HUES64 (cell line): ENCODE measurements around the gene MTTP.
A peak's percentile ranks its signal among the peaks of the same experiment; 100 is the strongest.

Experiments
- H3K27ac ChIP-seq: 2 replicates; pipeline ENCODE4 v1.7.0; 2013; ENCODE audit warnings: low read depth, low read length, inconsistent platforms
- H3K27me3 ChIP-seq: 2 replicates; pipeline ENCODE4 v1.6.1; 2013; ENCODE audit warnings: mild to moderate bottlenecking, low read length; ENCODE audit not compliant: insufficient read depth
- H3K36me3 ChIP-seq: 2 replicates; pipeline ENCODE4 v1.6.1; 2013; ENCODE audit warnings: mild to moderate bottlenecking, low read length; ENCODE audit not compliant: insufficient read depth
- H3K4me1 ChIP-seq: 2 replicates; pipeline ENCODE4 v1.6.1; 2013; ENCODE audit warnings: mild to moderate bottlenecking, low read length, moderate library complexity; ENCODE audit not compliant: insufficient read depth
- H3K4me3 ChIP-seq: 2 replicates; pipeline ENCODE4 v1.5.1; 2013; ENCODE audit warnings: mild to moderate bottlenecking, low read length, moderate library complexity
- H3K9ac ChIP-seq: 2 replicates; pipeline ENCODE4 v1.6.1; 2013; ENCODE audit warnings: mild to moderate bottlenecking, low read depth, low read length
- H3K9me3 ChIP-seq: 2 replicates; pipeline ENCODE4 v1.6.1; 2013; ENCODE audit warnings: low read depth, low read length; ENCODE audit not compliant: insufficient read depth
- WGBS: fragments of 150-250, 120-280 bp; methylation state at CpG from one replicate; pipeline ENCODE4 v1.1.7; 2013; ENCODE audit warnings: missing lambda C conversion rate; 5-methylcytosine and 5-hydroxymethylcytosine counted together

The MTTP gene

DNA sequence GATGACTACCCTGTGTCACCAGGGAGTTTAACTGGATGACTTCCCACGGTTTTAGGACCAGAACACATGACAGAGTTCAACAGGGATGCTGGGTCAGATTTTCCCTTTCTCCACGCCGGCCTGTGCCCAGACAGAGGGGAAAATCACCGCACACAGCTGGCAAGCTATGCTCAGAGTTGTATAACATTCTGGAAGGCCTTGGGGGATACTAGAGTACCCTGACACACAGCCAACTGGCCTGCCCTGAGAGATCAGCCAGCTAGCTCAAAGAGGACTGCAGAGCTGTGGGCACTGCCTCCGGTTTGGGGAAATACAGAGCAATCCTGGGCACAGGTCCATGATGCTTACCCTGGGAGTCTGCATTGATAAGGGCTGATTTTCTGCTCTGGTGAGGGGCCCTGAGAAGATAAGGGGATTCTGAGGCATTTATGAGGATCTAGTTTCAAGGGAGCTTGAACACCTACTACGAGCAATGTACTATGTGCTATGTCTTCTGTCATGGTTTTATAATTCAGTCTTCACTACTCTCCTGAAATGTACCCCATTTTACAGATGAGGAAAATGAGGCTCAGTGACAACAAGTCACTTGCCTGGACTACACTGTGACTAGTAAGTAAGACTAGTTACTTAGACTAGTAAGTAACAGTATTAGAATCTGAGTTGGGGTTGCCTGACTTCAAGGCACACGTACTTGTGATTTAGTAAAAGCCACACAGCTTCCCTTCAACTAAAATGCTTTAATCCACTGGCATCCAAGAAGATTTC lies 68.3 kb downstream of the MTTP start:
- H3K9ac ChIP-seq = no peak overlapping the region
- H3K9me3 ChIP-seq = no peaks in the 10 kb centered on the region
- no peaks in the 10 kb centered on the region for H3K36me3 ChIP-seq
- no peak overlapping the region for H3K4me3 ChIP-seq
- H3K4me1 ChIP-seq = peaks cover 56% of the 10 kb centered on the region
- WGBS = 77% methylated on average over 7 of the region's 7 CpGs
- H3K27me3 ChIP-seq = peaks cover 7% of the 10 kb centered on the region
- no peak overlapping the region for H3K27ac ChIP-seq

DNA sequence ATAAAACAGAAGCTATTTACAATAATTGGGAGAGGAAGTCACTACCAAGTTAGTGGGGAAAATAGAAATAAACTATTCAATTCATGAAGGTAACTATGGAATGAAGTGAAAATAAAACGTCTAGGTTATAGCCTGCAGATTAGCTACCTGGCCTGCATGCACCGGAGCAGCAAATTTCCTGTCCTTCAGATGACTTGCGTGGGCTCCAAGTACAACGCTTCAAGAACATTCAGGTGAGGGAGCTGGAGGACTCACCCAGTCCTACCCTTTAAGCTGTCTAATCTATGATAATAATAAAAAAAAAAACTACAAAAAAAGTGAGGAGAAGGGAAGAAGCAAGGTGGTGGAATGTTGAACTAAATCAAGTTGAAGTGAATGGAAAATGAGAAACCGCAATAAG lies 69.8 kb downstream of the MTTP start:
- Histone ChIP-seq H3K9ac (peak overlapping the region; percentile 62; the same call in 1 of the 2 replicates), H3K36me3 (no peaks in the 10 kb centered on the region), H3K4me1 (peaks cover 56% of the 10 kb centered on the region), H3K27ac (peak overlapping the region; percentile 39; the same call in 1 of the 2 replicates), H3K4me3 (peak overlapping the region; percentile 33), H3K9me3 (no peaks in the 10 kb centered on the region), H3K27me3 (peaks cover 7% of the 10 kb centered on the region)
- WGBS = 31% methylated on average over 5 of the region's 5 CpGs

DNA sequence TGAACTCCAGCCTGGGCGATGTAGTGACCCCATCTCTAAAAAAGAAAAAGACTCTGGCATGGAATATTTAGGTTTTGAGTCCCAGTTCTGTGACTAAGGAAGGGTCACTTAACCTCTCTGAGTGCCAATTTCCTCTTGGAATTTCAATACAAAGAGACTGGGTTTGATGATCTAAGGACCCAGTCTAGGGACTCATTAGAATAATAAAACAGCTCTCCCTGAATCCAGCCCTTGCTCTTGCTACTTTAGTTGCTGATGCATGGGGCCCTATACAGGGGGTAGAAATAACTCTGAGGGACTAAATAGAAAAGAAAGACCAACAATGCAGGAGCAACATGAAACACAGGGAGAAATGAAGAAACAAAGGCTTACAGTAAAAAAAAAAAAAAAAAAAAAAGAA lies 70.4 kb downstream of the MTTP start:
- no peaks in the 10 kb centered on the region for H3K36me3 ChIP-seq
- H3K27me3 ChIP-seq = peaks cover 7% of the 10 kb centered on the region
- peak overlapping the region; percentile 62; the same call in 1 of the 2 replicates for H3K9ac ChIP-seq
- peak overlapping the region; percentile 31; the same call in 1 of the 2 replicates for H3K27ac ChIP-seq
- WGBS = 4% methylated on average over 1 of the region's 1 CpG
- peaks cover 56% of the 10 kb centered on the region for H3K4me1 ChIP-seq
- H3K4me3 ChIP-seq = peak overlapping the region; percentile 33
- H3K9me3 ChIP-seq = no peaks in the 10 kb centered on the region

DNA sequence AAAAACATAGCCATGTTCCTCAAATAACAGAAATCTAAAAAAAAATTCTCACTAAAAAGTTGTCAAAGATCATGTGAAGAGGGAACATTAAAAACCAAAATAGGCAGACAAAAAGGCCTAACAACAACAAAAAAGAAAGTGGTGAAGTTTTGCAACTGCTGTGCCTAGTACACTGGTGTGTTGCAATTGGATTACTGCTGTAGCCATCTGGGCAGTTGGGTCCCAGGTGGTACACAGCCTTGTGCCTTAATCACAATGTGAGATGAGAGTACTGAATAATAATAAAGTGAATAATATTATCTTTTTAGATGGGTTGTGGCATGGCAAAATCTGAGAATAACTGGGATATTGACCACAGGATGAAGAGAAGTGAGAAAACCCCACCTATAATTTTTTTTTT lies 71.0 kb downstream of the MTTP start:
- peak overlapping the region; percentile 14; the same call in 1 of the 2 replicates for H3K4me3 ChIP-seq

DNA sequence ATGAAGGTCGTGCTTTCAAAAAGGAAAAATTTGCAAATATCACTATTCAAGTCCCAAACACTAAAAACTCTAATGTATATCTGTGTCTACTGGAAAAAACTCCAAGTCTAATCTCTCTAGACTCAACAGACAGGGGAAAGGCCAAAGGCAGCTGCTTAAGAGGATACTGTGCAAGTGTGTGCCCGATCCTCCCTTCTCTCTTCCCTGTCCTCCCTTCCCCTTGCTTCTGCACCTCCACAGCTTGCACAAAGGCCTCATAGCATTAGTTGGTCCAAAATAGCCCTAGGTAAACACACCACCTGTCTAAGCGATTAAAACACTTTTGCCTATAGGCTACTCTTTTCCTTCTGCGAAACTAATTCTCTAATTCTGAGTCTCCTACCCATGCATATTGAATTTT lies 72.4 kb downstream of the MTTP start:
- Histone ChIP-seq H3K36me3 (no peaks in the 10 kb centered on the region), H3K27me3 (peaks cover 7% of the 10 kb centered on the region), H3K9me3 (no peaks in the 10 kb centered on the region), H3K4me1 (peaks cover 47% of the 10 kb centered on the region), H3K9ac (no peak overlapping the region), H3K4me3 (no peak overlapping the region), H3K27ac (no peak overlapping the region)
- 88% methylated on average over 4 of the region's 4 CpGs for WGBS

More for the DNA sequence above, 71.0 kb downstream of the MTTP start:
- Histone ChIP-seq H3K9ac (peak overlapping the region; percentile 51; the same call in 1 of the 2 replicates), H3K27ac (0 out of 2 replicates have a peak overlapping the region, but pooled peaks have one; percentile 32), H3K27me3 (peaks cover 7% of the 10 kb centered on the region), H3K9me3 (no peaks in the 10 kb centered on the region), H3K36me3 (no peaks in the 10 kb centered on the region), H3K4me1 (peaks cover 53% of the 10 kb centered on the region)

DNA sequence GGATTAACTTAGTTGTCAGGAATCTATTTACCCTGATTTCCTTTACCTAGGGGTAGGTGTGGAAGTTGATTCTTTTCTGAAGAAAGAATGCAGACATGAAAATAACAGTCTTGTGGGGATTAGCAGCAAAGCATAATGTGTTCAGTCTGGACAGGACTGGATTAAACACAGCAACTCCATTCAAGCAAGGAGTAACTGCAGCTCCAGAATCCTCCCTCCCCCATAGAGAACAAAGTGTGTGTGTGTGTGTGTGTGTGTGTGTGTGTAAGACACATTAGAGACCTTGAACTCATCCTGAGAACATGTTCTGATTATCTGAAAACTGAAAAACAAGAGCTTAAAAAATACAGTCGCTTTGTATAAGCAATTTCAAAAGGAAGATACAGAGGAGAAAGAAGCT lies 73.7 kb downstream of the MTTP start:
- H3K9me3 ChIP-seq = no peaks in the 10 kb centered on the region
- no peak overlapping the region for H3K9ac ChIP-seq
- H3K27ac ChIP-seq = no peak overlapping the region
- H3K36me3 ChIP-seq = no peaks in the 10 kb centered on the region
- no peak overlapping the region for H3K4me3 ChIP-seq
- H3K27me3 ChIP-seq = peaks cover 7% of the 10 kb centered on the region
- peaks cover 38% of the 10 kb centered on the region for H3K4me1 ChIP-seq
- WGBS = 94% methylated on average over 1 of the region's 1 CpG

DNA sequence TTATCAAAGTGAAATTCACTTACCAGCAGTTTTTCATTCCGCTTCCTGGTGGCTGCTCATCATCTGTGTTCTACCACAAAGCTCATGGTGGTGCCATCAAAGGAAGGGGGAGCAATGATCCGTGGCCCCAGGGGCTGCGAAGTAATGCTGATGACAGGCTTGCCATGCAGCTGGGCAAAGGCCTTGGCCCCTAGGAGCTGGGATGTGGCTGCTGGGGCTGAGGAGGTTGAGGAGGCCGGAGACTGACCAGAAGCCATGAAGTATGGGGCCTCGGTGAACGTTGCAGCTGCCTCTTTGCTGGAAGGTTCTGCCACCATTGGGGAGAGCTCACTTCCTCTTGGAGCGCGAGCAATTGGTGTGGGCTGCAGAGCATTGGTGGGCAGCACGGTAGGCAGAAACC lies 74.6 kb downstream of the MTTP start:
- WGBS = 96% methylated on average over 9 of the region's 9 CpGs
- H3K4me1 ChIP-seq = peaks cover 29% of the 10 kb centered on the region

DNA sequence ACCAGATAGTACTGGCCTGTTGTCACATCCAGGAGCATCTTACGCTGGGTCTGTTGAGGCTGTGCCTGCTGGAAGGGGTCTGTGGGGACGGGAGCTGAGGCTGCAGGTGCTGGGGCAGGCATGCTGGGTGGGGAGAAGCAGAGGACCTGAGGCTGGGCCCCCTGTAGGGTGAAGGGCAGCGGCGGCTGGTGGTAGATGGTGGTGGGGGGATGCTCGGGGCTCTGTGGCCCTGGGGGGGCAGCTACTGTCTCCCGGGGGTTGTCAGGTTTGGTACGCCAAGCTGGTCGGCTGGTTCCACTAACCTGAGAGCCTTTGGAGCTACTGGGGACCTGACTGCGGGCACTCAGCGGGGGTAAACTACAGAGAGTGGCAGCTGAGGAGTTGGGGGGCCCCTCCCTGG lies 75.2 kb downstream of the MTTP start:
- no peaks in the 10 kb centered on the region for H3K9me3 ChIP-seq
- no peak overlapping the region for H3K4me3 ChIP-seq
- H3K4me1 ChIP-seq = peaks cover 23% of the 10 kb centered on the region
- no peak overlapping the region for H3K9ac ChIP-seq
- H3K27ac ChIP-seq = no peak overlapping the region
- no peaks in the 10 kb centered on the region; the same call in 1 of the 2 replicates for H3K27me3 ChIP-seq
- no peaks in the 10 kb centered on the region for H3K36me3 ChIP-seq
- 94% methylated on average over 10 of the region's 10 CpGs for WGBS

More for the DNA sequence above, 74.6 kb downstream of the MTTP start:
- Histone ChIP-seq H3K9me3 (no peaks in the 10 kb centered on the region), H3K27me3 (peaks cover under 1% of the 10 kb centered on the region), H3K27ac (no peak overlapping the region), H3K9ac (no peak overlapping the region), H3K36me3 (no peaks in the 10 kb centered on the region), H3K4me3 (no peak overlapping the region)

DNA sequence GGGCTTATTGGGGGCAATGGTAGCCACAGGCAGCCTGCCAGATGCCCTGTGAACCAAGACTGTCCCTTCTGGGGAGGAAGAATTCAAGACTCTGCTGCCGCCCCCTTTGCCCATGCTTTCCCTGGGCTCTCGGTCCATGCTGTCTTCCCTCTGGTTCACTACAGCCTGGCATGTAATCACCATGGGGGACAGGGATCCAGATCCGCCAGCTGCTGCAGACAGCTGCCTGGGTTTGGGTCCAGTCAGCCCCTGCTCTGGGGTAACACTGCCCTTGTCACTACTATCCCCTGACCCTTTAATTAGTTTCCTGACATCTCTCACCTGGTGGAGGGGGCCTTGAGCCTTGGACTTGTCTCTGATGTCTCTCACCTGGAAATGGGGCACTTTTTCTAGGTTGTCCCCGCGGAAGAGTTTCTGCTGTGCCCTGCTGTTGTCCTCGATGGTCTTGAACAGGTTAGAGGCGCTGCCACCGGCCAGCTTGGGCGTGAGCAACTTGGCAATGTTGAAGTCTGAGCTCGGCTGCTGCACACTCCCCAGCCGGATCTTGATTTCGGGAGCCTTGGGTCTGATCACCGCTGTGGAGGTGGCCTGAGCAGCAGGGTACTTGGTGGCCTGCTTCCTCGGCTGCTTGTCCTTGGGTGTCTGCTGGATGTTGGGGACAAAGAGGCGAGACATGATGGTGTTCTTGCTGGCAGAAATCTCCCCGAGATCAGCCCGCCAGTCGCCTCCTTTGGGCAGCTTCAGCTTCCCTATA lies 76.6 kb downstream of the MTTP start:
- H3K27me3 ChIP-seq = no peaks in the 10 kb centered on the region; the same call in 1 of the 2 replicates
- WGBS = 96% methylated on average over 18 of the region's 18 CpGs
- H3K4me3 ChIP-seq = no peak overlapping the region
- no peaks in the 10 kb centered on the region for H3K9me3 ChIP-seq
- H3K27ac ChIP-seq = no peak overlapping the region
- H3K9ac ChIP-seq = no peak overlapping the region
- H3K4me1 ChIP-seq = peaks cover 10% of the 10 kb centered on the region
- H3K36me3 ChIP-seq = no peaks in the 10 kb centered on the region

DNA sequence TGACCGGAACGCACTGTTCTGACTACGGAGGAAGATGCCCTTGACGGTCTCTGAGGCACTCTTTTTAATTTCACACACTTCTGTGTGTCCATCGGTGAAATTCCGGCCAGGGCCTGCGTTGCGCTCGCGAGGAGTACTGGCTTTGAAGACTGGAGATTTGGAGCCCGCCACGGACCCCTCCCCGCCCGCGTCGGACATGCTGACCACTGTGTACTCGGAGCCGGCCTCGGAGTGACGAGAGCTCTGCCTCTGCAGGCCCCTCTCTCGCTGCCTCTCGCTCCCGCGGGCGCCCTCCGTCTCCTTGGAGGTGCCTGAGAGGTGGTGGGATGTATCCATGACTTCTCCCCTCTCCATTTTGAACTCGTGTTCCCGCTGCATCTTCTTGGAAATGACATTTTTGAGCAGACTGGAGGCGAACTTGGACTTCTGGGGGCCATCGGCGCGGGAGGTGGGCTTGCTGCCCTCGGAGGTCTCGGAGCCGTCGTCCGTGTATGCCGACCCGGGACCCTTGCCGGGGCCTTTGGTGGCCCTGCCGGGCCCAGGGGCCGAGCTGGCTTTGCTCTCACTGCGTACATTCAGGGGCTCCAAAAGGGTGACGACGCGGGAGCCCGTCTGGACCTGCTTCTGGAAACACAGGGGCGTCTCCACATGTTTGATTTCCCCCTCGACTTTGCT lies 77.3 kb downstream of the MTTP start:
- Histone ChIP-seq H3K9me3 (no peaks in the 10 kb centered on the region), H3K27ac (no peak overlapping the region), H3K4me3 (no peak overlapping the region), H3K36me3 (no peaks in the 10 kb centered on the region), H3K9ac (no peak overlapping the region), H3K27me3 (no peaks in the 10 kb centered on the region; the same call in 1 of the 2 replicates), H3K4me1 (peaks cover 3% of the 10 kb centered on the region; the same call in 1 of the 2 replicates)
- 97% methylated on average over 47 of the region's 49 CpGs for WGBS
